UCSD-AML1 (cell line): ENCODE data around the gene CCNK.

Experiments
- DNase-seq: peaks from one replicate; lab custom pipeline; 2025; ENCODE audit not compliant: unreplicated experiment; lab: John Stamatoyannopoulos, UW

The CCNK gene

DNA sequence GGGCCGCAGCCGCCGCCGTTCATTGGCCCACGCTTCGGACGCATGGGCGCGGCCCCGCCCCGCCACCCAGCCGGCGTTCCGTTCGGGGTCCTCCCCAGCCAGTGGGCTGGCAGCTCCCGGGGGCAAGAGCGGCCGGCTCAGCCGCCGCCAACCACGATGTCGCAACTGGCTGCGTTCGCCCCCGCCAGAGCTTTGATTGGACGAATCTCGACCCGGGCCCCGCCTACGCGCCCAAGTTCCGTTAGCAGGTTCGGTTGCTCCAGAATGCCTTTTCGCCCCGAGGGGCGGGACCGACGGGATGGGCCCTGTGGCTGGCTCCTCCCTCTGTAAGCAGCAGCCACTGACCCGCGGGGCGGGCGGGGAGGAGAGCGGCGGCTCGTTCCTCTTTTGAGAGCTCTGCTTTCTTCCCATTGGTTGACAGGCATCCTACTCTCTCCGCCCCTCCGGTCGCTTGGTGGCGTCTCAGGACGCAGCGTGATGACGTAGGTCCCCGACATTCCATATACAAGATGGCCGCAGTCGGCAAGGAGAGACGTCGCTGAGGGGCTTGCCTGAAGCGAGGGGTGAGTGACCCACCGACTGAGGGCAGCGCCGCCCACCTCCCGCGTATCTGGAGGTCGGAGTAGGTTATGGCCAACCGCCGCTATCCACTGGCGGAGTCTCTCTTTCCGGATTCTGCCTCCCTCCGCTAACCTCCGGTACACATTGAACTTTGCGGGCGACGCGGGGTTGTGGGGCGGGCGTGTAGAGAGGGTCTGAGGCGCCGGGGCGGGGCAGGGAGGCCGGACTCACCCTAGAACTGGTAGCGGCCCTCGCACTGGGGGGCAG is at the start of gene CCNK:
Gene CCNK (plus strand): TSS at position 493 of the 828 bp plus-strand sequence. CDS start 11,269 bp downstream, outside the sequence.
- DNase-seq: peak; percentile 100

DNA sequence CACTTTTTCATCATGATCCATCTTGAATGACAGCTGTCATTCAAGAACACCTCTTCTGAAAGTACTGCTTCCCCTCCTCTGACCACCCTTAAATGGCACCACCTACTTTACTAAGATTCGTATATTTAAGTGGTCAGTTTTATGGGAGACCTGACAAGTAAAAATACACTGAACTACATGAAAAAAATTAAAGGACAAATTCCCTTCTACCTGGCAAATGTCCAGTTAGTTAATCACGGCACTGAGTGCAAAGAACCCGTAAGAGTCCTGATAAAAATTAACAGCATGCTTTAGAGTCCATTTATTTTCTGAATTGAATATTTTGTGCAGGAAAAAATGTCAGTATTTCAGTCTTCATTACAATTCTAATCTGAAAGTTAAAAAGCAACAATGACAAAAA is 49.2 kb upstream of the CCNK start:
- no peak for DNase-seq

DNA sequence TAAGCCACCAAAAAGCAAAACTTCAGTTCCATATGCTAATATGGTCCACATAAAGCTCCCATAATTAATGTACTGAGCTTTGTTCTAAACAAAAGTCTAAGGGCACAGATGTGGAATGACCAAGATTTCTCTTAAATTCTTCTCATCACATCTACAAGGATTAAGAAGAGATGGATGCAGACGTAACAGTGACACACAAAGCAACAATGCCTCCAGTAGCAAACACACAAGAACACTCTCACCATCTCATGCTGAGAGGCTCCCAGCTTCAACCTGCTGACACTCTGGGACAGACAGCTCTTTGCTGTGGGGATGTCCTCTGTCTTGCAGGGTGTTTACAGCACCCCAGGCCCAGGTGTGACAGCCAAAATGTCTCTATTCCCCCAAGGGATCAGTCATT is 48.7 kb upstream of the CCNK start:
- no peak for DNase-seq

DNA sequence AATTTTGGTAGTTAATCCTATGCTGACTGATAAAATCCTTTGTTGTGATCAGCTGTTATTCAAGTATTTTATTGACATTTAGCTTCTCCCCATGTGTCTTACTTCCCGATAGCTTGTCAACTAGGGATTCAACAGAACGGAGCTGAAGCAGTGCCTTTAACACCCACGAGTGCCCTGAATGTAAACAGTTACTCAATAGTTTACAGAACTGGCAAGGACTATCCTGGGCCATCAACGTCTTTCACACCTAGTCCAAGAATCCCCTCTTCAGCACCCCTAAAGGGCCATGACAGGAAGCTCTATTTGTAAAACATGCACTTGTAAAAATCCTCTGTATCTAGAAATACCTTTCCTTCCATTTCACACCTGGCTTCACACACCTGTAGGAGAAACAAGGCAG is 45.9 kb upstream of the CCNK start:
- no peak for DNase-seq

DNA sequence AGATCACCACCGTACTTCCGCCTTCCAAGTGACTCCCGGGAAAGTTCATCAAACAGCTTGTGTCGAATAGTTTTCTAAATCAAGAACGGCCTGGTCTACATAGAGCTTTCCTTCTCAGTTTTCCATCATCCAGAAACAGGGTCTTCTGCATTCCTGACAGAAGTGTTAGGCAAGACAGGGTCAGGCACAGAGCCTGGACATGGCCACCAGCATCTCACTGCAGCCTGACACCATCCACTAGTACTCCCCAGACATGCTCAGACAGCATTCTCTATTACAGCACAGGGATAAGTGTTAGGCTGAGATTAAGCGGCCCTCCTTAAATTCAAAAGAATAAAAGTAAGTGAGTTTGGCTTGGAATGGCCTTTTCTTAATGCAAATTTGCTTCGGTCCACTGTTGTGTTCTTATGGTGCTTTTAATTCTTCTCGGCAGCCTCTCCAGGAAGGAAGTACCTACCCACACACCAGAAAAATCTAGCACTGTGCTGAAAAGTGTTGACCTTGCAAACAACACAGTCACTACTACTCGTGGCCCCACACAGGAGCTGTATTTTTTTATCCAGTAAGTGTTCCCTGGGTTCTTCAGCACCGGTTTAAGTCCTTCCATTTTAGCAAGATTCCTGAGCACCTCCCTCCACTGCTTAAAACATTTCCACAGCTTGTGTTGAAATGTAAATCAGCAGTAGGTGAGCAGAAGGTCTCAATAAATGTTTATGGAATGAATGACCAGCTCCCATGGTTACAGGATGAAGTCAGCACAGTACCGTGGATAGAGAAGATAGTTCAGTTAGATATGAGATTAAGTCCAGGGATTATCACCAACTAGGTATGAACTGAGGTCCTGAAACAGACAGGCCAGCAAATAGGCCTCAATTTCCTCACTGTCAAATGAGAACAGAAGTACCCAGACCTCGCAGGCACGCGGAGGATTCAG is 44.7 kb upstream of the CCNK start:
- DNase-seq: no peak

DNA sequence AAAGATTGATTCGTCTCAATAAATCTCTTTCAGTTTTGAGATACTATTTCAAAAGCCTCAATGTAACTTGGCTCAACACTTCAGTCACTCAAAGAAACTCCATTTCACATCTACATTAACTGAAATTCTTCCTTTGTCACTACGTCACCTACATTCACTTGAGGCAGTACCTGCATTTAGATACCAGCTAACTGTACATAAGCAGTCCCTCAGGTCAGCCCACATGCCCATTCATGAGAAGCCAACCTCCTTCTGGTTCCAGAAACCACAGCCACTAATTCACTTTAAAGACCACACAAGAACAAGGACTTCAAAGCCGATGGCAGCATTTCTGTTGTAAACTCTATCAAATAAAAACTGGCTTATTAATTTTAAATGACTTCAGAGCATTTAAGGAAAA is 43.5 kb upstream of the CCNK start:
- DNase-seq: no peak

DNA sequence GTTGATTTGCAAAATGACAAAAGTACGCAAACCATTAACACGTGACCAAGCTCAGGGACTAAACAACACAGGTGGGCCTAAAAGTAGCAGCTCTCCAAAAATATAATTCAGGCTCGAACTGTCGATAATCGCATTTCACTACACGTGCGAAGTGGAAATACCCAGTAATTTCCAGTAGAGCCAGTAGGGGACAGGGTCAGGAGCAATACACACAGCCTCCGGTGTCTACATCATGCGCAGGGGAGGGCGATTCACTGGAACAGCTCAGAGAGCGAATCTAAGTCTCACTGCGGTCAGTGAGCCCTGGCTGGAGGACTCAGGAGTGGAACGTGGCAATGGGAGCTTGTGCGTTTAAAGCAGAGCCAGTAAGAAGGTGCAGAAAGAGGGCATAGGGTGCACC is 40.9 kb upstream of the CCNK start:
- DNase-seq: no peak

DNA sequence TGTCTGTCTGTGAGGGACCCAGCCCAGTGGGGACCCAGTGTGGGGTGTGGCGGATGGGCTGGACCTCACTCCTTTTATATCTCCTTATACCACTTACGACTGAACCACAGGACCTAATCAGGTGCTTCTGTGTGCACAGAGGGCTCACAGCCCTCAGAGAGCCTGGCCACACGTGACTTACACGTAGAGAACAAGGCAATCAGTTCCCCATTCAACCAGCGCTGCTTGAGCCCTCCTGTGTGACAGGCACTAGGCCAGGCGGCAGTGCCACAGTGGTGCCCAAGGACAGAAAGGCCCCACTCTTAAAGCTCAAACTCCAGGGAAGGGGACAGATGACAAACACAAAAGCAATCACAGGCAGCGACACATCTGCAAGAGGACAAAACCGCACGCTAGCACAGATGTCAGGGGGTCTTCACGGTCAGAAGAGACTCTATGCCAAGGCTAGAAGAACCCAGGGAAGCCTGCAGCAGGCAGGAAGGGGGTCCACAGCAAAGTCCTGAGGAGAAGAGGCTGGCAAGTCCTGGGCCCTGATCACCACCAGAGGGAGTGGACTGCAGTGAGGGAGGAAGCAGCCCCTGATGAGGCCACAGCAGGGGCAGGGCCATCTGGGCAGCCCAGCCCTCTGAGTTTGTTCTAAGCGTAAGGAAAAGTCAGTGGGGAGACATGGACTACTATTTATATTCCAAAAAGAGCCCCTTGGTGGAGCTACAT is 39.9 kb upstream of the CCNK start:
- no peak for DNase-seq

DNA sequence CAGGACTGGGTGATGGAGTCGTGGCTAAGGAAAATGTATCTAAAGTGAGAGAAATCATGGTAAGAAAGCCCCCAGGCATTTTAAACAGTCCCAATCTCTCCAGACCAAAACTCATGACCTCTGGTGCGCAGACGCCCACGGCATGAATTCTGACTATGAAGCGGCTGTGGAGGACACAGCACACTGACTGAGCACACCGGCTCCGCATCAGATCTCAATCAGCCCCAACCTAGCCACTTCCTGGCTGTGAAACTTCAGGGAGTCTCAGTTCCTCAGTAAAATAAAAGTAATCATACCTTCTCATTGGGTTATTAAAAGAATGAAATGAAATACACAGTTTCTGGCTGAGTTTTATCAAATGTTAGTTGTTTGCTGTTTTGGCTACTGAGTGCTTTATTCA is 39.3 kb upstream of the CCNK start:
- no peak for DNase-seq

DNA sequence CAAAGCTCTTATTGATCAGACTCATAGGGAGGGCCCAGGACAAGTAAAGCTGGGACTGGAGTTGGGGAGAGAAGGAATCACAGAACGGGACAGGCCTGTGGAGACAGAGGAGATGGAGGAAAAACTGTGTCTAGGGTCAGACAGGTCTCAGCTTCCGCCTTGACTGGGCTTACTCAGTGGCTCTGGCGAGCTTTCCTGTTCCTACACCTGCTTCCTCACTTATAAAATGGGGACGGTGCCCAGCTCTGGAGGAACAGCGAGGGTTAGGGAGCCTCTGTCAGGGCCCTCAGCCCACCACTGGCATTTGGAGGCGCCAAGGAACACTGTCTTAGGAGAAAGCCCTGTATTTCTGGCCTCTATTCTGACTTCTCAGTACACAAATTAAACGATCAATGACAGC is 35.3 kb upstream of the CCNK start:
- DNase-seq: no peak

DNA sequence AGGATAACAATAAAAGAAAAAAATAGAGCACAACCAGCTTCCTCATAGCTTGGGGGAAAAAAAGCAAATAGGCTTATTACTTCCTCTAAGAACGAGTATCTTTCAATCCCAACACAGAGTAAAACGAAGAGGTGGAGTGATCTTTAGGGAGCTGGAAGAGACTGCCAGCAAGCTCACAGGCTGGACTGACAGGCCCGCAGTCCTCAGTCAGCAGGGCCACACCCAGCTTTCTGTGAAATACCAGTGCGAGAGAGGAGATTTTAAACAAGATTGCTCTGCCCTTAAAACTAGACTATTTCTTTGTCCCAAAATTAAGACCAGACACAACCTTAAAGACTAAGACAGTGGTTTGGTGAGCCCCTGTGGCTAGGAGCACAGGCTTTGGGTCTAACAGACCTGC is 33.5 kb upstream of the CCNK start:
- DNase-seq: no peak

DNA sequence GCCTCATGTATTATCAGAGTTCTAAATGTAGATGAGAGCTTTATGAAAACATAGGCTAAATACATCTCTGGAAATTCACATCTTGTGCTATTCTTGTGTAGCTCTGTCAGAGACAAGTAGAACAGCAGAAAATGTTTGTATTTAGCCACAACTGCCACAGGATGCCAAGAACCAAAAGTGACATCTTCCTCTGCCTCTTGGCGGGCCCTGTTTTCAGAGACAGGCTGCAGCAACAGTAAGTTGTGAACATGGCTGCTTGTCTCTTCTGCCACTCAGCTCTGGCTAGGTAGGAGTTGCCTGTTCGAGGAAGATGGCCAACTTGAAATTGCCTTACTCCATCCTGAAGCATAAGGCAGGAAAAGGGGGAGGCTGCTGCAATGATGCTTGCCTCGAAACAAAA is 30.9 kb upstream of the CCNK start:
- DNase-seq: no peak

DNA sequence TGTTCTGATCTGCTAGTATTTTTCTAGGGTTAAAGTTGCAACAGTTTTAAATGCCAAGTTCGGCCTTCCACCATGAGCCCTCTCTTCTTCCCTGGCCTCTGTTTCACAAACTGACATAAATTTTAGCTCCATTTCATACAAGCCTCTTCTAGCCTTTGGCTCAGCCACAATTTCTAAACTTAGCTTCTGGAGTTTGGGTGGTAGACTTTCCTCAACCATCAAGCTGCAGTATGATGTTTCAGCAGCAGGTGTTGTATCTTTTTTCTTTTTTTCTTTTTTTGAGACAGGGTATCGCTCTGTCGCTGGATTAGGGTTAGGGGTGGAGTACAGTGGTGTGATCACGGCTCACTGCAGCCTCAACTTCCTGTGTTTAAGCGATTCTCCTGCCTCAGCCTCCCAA is 30.0 kb upstream of the CCNK start:
- DNase-seq: no peak

DNA sequence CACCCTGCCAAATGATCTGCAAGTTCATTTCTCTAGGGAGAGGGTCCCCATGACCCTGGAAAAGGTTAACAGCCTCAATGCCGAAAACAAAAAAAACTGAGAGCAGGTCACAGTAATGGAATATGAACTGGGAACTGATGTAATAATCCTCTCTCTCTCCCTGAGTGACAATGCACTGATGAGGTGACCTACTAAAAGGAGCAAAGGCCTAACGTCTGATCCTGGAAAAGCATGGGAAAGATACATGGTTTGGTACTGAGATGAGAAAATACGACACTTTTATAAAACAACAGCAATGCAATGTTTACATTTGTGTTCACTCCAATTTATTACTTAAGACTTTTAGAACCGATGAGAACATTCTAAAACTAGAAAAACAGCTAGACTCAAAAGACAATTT is 28.2 kb upstream of the CCNK start:
- no peak for DNase-seq

DNA sequence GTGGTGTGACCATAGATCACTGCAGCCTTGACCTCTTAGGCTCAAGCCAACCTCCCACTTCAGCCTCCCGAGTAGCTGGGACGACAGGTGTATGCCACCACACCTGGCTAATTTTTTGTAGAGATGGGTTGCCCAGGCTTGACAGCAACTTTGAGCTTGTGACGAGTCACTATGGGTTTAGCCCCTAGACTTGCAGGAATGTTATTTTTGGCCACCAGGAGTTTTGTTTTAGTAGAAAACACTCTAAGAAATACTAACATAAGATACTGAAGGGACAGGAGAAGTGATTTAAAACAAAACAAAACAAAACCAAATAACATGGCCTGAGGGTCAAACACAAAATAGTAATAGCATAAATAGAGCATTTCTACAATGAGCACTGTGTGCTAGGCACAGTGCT is 27.0 kb upstream of the CCNK start:
- DNase-seq: no peak

DNA sequence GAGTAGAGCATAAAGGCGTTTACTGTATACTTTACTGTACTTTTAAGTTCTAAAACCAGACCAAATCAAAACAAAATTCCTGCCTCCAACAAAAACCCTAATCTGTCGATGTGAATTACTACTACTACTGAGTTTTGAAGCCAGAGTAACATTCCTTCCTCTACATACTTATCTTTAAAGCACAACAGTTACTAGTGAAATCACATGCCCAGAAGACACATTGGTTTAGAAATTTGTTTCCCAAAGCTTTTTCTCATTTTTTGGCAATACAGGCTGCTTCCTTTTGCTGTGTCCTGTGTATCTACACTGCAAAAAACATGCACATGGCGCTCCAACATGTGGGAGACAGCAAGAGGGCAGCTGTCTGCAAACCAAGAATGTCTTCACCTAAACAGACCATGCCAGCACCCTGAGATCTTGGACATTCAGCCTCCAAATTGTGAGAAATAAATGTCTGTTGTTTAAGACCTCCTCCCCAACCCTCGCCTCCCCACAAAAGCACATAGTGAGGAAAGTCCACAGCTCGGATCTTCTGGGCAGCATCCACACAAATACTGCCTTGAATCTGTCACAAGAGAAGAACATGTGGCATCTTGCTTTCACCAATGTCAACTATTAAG is 21.6 kb upstream of the CCNK start:
- DNase-seq: no peak

DNA sequence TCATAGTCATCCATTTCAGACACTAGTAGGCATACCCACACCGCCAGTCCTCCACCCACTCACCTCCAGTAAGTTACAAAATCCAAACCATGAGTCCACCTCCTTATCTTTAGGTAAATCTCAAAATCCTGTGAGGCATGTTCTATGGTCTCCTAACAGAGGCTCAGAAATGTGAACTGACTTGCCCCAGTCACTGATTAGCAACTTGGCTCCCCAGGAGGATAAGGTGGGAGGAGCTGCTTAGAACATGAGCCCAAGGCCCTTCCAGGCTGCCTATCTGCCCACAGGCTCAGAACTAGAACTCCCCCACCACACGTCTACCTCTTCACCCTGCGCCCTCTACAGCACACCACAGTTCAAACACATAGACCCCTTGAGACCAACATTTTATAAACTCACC is 20.4 kb upstream of the CCNK start:
- DNase-seq: no peak

DNA sequence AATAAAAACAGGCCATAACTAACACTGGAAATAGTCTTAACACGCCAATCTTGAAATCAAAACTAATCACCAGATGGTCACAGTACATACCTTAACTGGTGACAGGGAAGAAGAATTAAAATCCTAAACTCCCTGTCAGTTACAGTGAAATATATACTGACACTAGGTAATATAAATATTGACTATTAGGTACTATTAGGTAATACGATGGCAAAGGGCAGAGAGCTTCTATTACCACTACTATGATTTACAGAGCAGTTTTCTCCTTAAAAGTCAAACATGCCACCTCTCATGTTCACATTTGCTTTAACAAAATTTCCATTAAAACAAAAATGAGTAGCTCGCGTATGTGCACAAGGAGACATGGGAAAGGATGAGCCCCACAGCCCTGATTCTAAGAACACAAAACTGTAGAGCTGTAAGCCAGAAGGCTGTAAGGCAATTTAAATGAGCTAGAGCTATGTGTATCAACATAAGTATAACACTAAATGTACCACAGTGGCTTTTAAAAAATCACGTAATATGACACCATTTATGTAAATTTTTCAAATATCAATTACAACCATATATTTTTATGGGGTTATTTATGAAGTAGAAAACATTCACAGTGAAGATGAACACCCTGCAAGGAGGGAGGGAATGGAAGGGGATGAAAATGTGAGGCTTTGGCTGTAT is 19.7 kb upstream of the CCNK start:
- DNase-seq: no peak

DNA sequence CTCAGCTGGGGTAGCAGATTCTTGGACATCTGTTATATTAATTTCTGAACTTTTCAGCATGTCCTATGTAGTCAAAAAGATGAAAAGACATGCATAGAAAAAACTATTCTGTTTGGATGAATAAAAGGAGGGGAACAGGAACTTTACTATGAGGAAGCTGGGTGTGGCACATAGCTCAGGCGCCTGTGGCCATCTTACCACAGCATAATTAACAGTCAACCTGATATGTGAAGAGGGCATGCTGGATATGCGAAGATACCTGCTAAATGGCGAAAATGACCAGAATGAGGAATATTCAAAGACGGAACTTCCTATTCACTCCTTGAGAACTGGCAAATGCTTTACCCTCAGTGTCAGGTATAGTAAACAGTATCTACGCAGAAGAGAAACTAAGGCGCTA is 19.0 kb upstream of the CCNK start:
- DNase-seq: no peak

DNA sequence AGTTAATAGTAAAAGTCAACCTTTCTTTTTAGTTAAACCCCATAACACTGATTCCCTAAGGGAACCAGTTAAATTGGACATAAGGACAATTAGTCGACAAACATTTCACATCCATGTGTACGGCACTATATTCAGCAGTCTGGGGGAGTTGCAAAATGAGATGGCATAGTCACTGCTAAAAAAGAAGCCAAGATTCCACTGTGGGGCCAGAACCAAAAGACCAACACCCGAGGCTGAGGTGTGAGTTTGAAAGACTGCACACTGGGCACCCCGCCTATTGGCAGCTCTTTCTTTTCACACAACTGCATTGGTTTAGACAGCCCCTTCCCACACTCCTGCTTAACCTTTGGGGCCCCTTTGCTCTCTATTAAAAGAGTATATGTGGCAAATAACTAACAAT is 17.2 kb upstream of the CCNK start:
- DNase-seq: no peak

DNA sequence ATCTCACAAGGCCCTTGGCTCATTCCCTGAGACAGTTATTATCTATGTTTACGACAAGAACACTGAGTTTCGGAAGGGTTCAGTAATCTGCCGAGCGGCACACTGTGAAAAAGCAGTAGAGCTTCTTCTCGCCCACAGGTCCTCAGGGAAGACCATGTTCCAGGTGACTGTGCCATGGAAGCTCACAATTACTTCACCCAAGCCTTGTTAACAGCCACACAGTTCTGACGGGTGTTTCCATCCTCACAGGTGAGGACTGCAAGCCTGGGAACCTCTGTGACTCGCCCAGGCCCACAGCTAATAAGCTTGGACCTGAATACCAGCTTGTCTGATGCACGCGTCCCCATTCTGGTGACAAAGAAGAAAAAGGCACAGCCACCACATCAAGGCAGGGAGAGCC is 15.9 kb upstream of the CCNK start:
- DNase-seq: no peak
